ENCODE data around the gene WDFY1.

Gene WDFY1

GRCh38 chr2:223930103-223930976, 14.8 kb downstream of the WDFY1 start:
- DNase-seq: no peak

GRCh38 chr2:223929571-223930102, 15.5 kb downstream of the WDFY1 start:
- DNase-seq: no peak

- DNase-seq: no peak
Observed at GRCh38 chr2:223928113-223929006, 16.8 kb downstream of the WDFY1 start.

GRCh38 chr2:223925106-223925505, 20.0 kb downstream of the WDFY1 start:
- DNase-seq: peak; percentile 58

GRCh38 chr2:223923976-223924375, 21.2 kb downstream of the WDFY1 start:
- DNase-seq: no peak

- no peak for DNase-seq
Observed at GRCh38 chr2:223922308-223922707, 22.8 kb downstream of the WDFY1 start.

GRCh38 chr2:223921204-223921603, 23.9 kb downstream of the WDFY1 start:
- no peak for DNase-seq

- DNase-seq: no peak
Observed at GRCh38 chr2:223920109-223920508, 25.0 kb downstream of the WDFY1 start.

- no peak for DNase-seq
Observed at GRCh38 chr2:223918671-223919134, 26.4 kb downstream of the WDFY1 start.

GRCh38 chr2:223916181-223916920, 28.8 kb downstream of the WDFY1 start:
- DNase-seq: no peak

- DNase-seq: no peak
Observed at GRCh38 chr2:223915071-223915470, 30.1 kb downstream of the WDFY1 start.

- no peak for DNase-seq
Observed at GRCh38 chr2:223914324-223914723, 30.8 kb downstream of the WDFY1 start.

- no peak for DNase-seq
Observed at GRCh38 chr2:223909001-223909741, 36.0 kb downstream of the WDFY1 start.

- no peak for DNase-seq
Observed at GRCh38 chr2:223908304-223908998, 36.7 kb downstream of the WDFY1 start.

GRCh38 chr2:223905996-223906395, 39.1 kb downstream of the WDFY1 start:
- no peak for DNase-seq

GRCh38 chr2:223901854-223902253, 43.3 kb downstream of the WDFY1 start:
- DNase-seq: no peak

- no peak for DNase-seq
Observed at GRCh38 chr2:223901311-223901710, 43.8 kb downstream of the WDFY1 start.

GRCh38 chr2:223900531-223900930, 44.6 kb downstream of the WDFY1 start:
- no peak for DNase-seq

GRCh38 chr2:223900066-223900465, 45.1 kb downstream of the WDFY1 start:
- no peak for DNase-seq

- peak; percentile 5 for DNase-seq
Observed at GRCh38 chr2:223897669-223898330, 47.3 kb downstream of the WDFY1 start.

GRCh38 chr2:223896833-223897311, 48.3 kb downstream of the WDFY1 start:
- peak; percentile 43 for DNase-seq
